ENCODE measurements around the gene FGF13.

Gene FGF13

GRCh38 chrX:138683600-138683999 lies 27.9 kb downstream of the FGF13 start:
- DNase-seq (ENCODE audit: low read depth, low spot score), result no peak
- H3K4me3 ChIP-seq (ENCODE audit: low read length), result no peak overlapping the region

- no peak for DNase-seq (ENCODE audit: low read depth, low spot score)
- no peak overlapping the region for H3K4me3 ChIP-seq (ENCODE audit: low read length)
Measured at GRCh38 chrX:138669693-138670092, 41.8 kb downstream of the FGF13 start.

DNA sequence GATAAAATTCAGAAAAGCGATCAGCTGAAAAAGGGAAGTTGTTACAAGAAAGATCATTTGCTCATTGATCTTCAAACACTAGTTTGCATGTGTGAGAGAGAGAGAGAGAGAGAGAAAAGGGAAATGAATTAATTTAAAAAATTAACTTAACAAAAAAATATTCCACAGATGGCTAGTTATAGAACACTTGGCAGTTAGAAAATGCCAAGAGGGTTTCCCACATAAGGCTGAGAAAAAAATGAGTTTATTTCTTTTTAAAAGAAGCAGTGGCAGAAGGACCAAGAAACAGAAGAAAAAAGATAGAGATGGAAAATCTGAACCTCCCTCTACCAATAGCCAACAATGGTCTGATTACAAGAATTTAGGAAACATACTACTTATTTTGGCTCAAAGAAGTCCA lies 47.1 kb downstream of the FGF13 start:
- H3K4me3 ChIP-seq (ENCODE audit: low read length), result no peak overlapping the region
- no peak for DNase-seq (ENCODE audit: low read depth, low spot score)

DNA sequence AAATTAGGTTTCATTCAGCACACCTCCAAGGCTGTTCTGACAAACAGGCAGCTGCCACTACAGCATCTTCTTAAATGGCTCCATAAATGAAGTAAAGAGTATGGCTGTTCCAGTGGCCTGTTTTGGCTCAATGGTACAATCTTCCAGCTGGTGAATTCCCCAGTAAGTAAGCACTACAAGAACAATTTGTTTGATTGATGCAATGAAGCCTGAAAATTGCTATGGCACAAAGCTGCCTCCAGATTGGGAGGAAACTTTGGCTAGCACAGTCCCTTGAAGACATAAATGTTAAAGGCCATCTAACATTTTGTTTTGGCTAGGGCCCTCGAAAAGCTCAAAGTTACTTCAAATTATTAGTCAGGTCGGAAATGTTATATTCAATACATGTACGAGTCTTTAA lies 47.5 kb downstream of the FGF13 start:
- DNase-seq (ENCODE audit: low read depth, low spot score), result no peak
- H3K4me3 ChIP-seq (ENCODE audit: low read length), result no peak overlapping the region

GRCh38 chrX:138651494-138651893 lies 60.0 kb downstream of the FGF13 start:
- no peak for DNase-seq (ENCODE audit: low read depth, low spot score)
- no peak overlapping the region for H3K4me3 ChIP-seq (ENCODE audit: low read length)

DNA sequence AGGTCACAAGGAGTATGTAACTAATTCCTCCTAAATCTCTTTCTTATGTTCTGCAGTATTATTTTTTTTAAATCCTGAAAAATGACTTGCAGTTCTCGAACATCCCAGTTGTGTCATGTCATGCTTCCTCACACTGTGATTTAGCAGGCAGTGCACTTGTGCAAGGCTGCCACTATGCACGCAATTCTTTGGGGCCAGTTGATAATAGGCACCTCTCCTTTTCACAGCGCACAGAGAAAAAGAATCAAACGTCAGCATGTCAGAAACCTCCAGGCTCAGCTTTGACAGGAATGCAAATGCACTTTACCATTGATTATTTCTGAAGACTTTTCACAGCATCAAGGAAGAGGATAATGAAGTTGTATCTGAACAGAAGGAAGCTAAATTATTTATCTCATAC lies 62.9 kb downstream of the FGF13 start:
- no peak overlapping the region for H3K4me3 ChIP-seq (ENCODE audit: low read length)

GRCh38 chrX:138638996-138639395 lies 72.5 kb downstream of the FGF13 start:
- DNase-seq (ENCODE audit: low read depth, low spot score), result no peak
- no peak overlapping the region for H3K4me3 ChIP-seq (ENCODE audit: low read length)

More for the DNA sequence above, 62.9 kb downstream of the FGF13 start:
- no peak for DNase-seq (ENCODE audit: low read depth, low spot score)
